HT-29 (cell line): ENCODE results near the gene INPP4B. TPM values are rescaled to one million over a fixed set of nuclear protein-coding genes. Genes with fewer than 3 reads are reported as not detected.

Experiments used
- DNase-seq: peaks from one replicate; pipeline ENCODE4 v3.0.0-alpha.2; 2015; ENCODE audit warnings: low spot score
- total RNA-seq: library from RNA; depleted of rRNA; stranded (reverse); fragments of >200 nt; shearing (Covaris generic); gene quantifications from 2 replicates; pipeline ENCODE4 v1.2.3, GENCODE V29; 2014; rRNA removed

INPP4B gene
- total RNA-seq: 13.3 and 19.1 TPM in 2 replicates

- DNase-seq: peak; percentile 17
Measured at GRCh38 chr4:142846108-142846728, at the start of gene INPP4B. Gene INPP4B, minus strand, starts transcription at chr4:142846301.

- DNase-seq: no peak
Measured at GRCh38 chr4:142893012-142893411, 46.9 kb upstream of the INPP4B start.

GRCh38 chr4:142886566-142886965 is 40.5 kb upstream of the INPP4B start:
- DNase-seq: no peak

- peak; percentile 17 for DNase-seq
Measured at GRCh38 chr4:142883040-142883832, 37.1 kb upstream of the INPP4B start.

GRCh38 chr4:142882159-142882558 is 36.1 kb upstream of the INPP4B start:
- DNase-seq: no peak

GRCh38 chr4:142881331-142881730 is 35.2 kb upstream of the INPP4B start:
- no peak for DNase-seq

- peak; percentile 15 for DNase-seq
Measured at GRCh38 chr4:142875117-142875516, 29.0 kb upstream of the INPP4B start.

- DNase-seq: peak; percentile 8
Measured at GRCh38 chr4:142874684-142875083, 28.6 kb upstream of the INPP4B start.

- DNase-seq: no peak
Measured at GRCh38 chr4:142866685-142867084, 20.6 kb upstream of the INPP4B start.

- DNase-seq: no peak
Measured at GRCh38 chr4:142861351-142861750, 15.2 kb upstream of the INPP4B start.

GRCh38 chr4:142858965-142859364 is 12.9 kb upstream of the INPP4B start:
- DNase-seq: no peak

- no peak for DNase-seq
Measured at GRCh38 chr4:142858446-142858845, 12.3 kb upstream of the INPP4B start.

- DNase-seq: no peak
Measured at GRCh38 chr4:142856576-142856975, 10.5 kb upstream of the INPP4B start.

GRCh38 chr4:142850478-142850877 is 4.4 kb upstream of the INPP4B start:
- peak; percentile 30 for DNase-seq

GRCh38 chr4:142846729-142847596 is 862 bp upstream of the INPP4B start:
- peak; percentile 72 for DNase-seq

- no peak for DNase-seq
Measured at GRCh38 chr4:142845293-142846107, 601 bp downstream of the INPP4B start.

- DNase-seq: no peak
Measured at GRCh38 chr4:142844782-142845181, 1.3 kb downstream of the INPP4B start.

- DNase-seq: peak; percentile 65
Measured at GRCh38 chr4:142840516-142841123, 5.5 kb downstream of the INPP4B start.

GRCh38 chr4:142838778-142839177 is 7.3 kb downstream of the INPP4B start:
- no peak for DNase-seq

GRCh38 chr4:142832022-142832421 is 14.1 kb downstream of the INPP4B start:
- no peak for DNase-seq
